Osteocyte (in vitro differentiated cells): ENCODE results near the gene BPIFB2. TPM values are rescaled to one million over a fixed set of nuclear protein-coding genes. Genes with fewer than 3 reads are reported as not detected.
"Not testable (repeated sequence)": the region's sequence is repeated elsewhere in the genome, so short reads cannot be mapped to it uniquely, and the experiment has no call there.

Experiments
- DNase-seq: peaks from one replicate; pipeline ENCODE4 v3.0.0; 2021; ENCODE audit warnings: mixed read lengths; ENCODE audit not compliant: unreplicated experiment; ENCODE audit errors: extremely low spot score
- H3K27ac Mint-ChIP-seq: one replicate; pipeline ENCODE4 v1.8.0; 2021; ENCODE audit warnings: mild to moderate bottlenecking, mixed read lengths; ENCODE audit not compliant: unreplicated experiment
- H3K27me3 Mint-ChIP-seq: one replicate; pipeline ENCODE4 v1.8.0; 2021; ENCODE audit warnings: mixed read lengths; ENCODE audit not compliant: unreplicated experiment
- H3K36me3 Mint-ChIP-seq: one replicate; pipeline ENCODE4 v1.8.0; 2021; ENCODE audit warnings: mixed read lengths; ENCODE audit not compliant: unreplicated experiment
- H3K4me1 Mint-ChIP-seq: one replicate; pipeline ENCODE4 v1.8.0; 2021; ENCODE audit warnings: mixed read lengths; ENCODE audit not compliant: unreplicated experiment
- H3K4me3 Mint-ChIP-seq: one replicate; pipeline ENCODE4 v1.8.0; 2021; ENCODE audit warnings: mild to moderate bottlenecking, moderate library complexity, mixed read lengths; ENCODE audit not compliant: unreplicated experiment
- H3K9me3 Mint-ChIP-seq: one replicate; pipeline ENCODE4 v1.8.0; 2021; ENCODE audit warnings: mixed read lengths; ENCODE audit not compliant: unreplicated experiment
- CTCF ChIP-seq: fragments of 200-600 bp; sonication (generic); IDR thresholded peaks from 2 replicates; pipeline ENCODE4 v1.5.0; 2021; ENCODE audit warnings: antibody characterized with exemption, mild to moderate bottlenecking, moderate library complexity
- total RNA-seq: library from RNA; stranded (reverse); gene quantifications from 2 replicates; pipeline ENCODE4 v1.2.1, GENCODE V29; 2021

The BPIFB2 gene
- total RNA-seq, 1 donor from 2014 or later: not detected

- Mint-ChIP-seq H3K4me3 (no peak overlapping the region), H3K27me3 (peaks cover 4% of the 10 kb centered on the region), H3K36me3 (no peaks in the 10 kb centered on the region), H3K27ac (no peak overlapping the region), H3K4me1 (no peaks in the 10 kb centered on the region), H3K9me3 (no peaks in the 10 kb centered on the region)
- TF ChIP-seq CTCF: no peak
- peak; percentile 48 for DNase-seq
Measured at GRCh38 chr20:32971703-32972161, 35.8 kb upstream of the BPIFB2 start.

- H3K4me3 Mint-ChIP-seq: no peak overlapping the region
- peak; percentile 80 for DNase-seq
- H3K4me1 Mint-ChIP-seq: no peaks in the 10 kb centered on the region
- no peak for TF ChIP-seq CTCF
- no peaks in the 10 kb centered on the region for H3K36me3 Mint-ChIP-seq
- H3K27me3 Mint-ChIP-seq: peaks cover 4% of the 10 kb centered on the region
- no peak overlapping the region for H3K27ac Mint-ChIP-seq
- H3K9me3 Mint-ChIP-seq: no peaks in the 10 kb centered on the region
Measured at GRCh38 chr20:32972181-32973076, 35.1 kb upstream of the BPIFB2 start.

- no peak for TF ChIP-seq CTCF
- H3K27ac Mint-ChIP-seq: no peak overlapping the region
- H3K36me3 Mint-ChIP-seq: no peaks in the 10 kb centered on the region
Measured at GRCh38 chr20:32973077-32973717, 34.3 kb upstream of the BPIFB2 start.

DNA sequence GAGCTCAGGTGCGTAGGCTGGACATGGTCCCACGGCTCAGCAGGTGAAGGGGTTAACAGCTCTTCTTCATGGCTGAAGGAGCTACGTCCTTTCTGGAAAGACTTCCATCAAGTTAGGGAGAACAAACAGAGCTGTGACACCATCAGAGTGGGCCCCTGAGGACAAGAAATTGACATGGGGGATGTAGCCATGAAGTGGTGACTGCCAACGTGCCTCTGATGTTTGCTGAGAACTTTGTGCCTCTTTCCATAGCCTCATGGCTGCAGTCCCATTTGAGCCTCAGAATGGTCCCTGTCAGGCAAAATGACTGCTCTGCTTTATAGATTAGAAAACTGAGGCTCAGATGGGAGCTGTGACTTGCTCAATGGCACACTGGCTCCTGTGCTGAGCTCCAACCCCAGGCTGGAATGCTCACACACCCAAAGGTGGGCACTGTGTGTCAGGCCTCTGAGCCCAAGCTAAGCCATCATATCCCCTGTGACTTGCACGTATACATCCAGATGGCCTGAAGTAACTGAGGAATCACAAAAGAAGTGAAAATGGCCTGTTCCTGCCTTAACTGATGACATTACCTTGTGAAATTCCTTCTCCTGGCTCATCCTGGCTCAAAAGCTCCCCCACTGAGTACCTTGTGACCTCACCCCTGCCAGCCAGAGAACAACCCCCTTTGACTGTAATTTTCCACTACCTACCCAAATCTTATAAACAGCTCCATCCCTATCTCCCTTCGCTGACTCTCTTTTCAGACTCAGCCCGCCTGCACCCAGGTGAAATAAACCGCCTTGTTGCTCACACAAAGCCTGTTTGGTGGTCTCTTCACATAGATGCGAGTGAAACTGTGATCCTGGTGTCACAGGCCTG is 33.1 kb upstream of the BPIFB2 start:
- H3K27ac Mint-ChIP-seq, H3K27me3 Mint-ChIP-seq, H3K4me3 Mint-ChIP-seq, H3K9me3 Mint-ChIP-seq, H3K36me3 Mint-ChIP-seq, H3K4me1 Mint-ChIP-seq: not testable (repeated sequence)
- DNase-seq: peak; percentile 51

More at GRCh38 chr20:32973077-32973717, 34.3 kb upstream of the BPIFB2 start:
- DNase-seq: no peak
- Mint-ChIP-seq H3K27me3 (peaks cover 4% of the 10 kb centered on the region), H3K4me3 (no peak overlapping the region), H3K4me1 (no peaks in the 10 kb centered on the region), H3K9me3 (no peaks in the 10 kb centered on the region)

DNA sequence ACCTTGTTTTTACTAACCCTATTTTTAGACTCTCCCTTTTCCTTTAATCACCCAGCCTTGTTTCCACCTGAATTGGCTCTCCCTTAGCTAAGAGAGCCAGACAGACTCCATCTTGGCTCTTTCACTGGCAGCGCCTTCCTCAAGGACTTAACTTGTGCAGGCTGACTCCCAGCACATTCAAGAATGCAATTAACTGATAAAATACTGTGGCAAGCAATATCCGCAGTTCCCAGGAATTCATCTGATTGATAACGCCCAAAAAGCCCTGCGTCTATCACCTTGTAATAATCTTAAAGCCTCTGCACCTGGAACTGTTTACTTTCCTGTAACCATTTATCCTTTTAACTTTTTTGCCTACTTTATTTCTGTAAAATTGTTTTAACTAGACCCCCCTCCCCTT is 32.4 kb upstream of the BPIFB2 start:
- H3K36me3 Mint-ChIP-seq, DNase-seq, H3K4me1 Mint-ChIP-seq, H3K27me3 Mint-ChIP-seq, H3K27ac Mint-ChIP-seq, H3K9me3 Mint-ChIP-seq, H3K4me3 Mint-ChIP-seq: not testable (repeated sequence)
